CD14-positive monocyte (primary cell): ENCODE data around the gene LINC01488. TPM values are rescaled to one million over a fixed set of nuclear protein-coding genes. Genes with fewer than 3 reads are reported as not detected.

Experiments
- DNase-seq, 3 donors: peaks; one replicate each; pipeline ENCODE4 v3.0.0-alpha.2; 2011 to 2022
- H2AFZ ChIP-seq: 2 replicates; pipeline ENCODE4 v1.6.0; 2012; ENCODE audit warnings: mild to moderate bottlenecking, low read depth, low read length, inconsistent platforms; ENCODE audit not compliant: insufficient read depth, poor library complexity, severe bottlenecking
- H3K27ac ChIP-seq, 2 donors: 1 replicate in 1 of 2; 2 replicates in 1 of 2; pipeline ENCODE4 v1.5.1; 2012 to 2013; ENCODE audit warnings: low read length in 2 of 2, control low read depth in 1 of 2, inconsistent platforms in 1 of 2, low read depth in 1 of 2, mild to moderate bottlenecking in 1 of 2
- H3K27me3 ChIP-seq, 2 donors: one replicate each; pipeline versions ENCODE4 v1.6.0 to v1.6.1; 2011 to 2013; ENCODE audit warnings: low read length in 2 of 2; ENCODE audit not compliant: control insufficient read depth in 2 of 2, insufficient read depth in 2 of 2
- H3K36me3 ChIP-seq, 2 donors: replicated peaks in 1 of 2; 1 replicate in 1 of 2; 2 replicates in 1 of 2; pipeline versions ENCODE4 v1.5.1 to v1.6.1; 2012 to 2013; ENCODE audit warnings: low read length in 2 of 2, control low read depth in 1 of 2, inconsistent platforms in 1 of 2, mild to moderate bottlenecking in 1 of 2; ENCODE audit not compliant: insufficient read depth in 2 of 2, control insufficient read depth in 1 of 2
- H3K4me1 ChIP-seq, 2 donors: 1 replicate in 1 of 2; 2 replicates in 1 of 2; pipeline versions ENCODE4 v1.5.1 to v1.6.1; 2012 to 2013; ENCODE audit warnings: low read length in 2 of 2, control low read depth in 1 of 2, inconsistent platforms in 1 of 2, mild to moderate bottlenecking in 1 of 2, moderate library complexity in 1 of 2; ENCODE audit not compliant: insufficient read depth in 2 of 2, control insufficient read depth in 1 of 2
- H3K4me2 ChIP-seq: replicated peaks from 2 replicates; pipeline ENCODE3; 2012; ENCODE audit warnings: low read length, moderate library complexity, mild to moderate bottlenecking; ENCODE audit not compliant: poor library complexity, severe bottlenecking; ENCODE audit errors: extremely low read depth
- H3K4me3 ChIP-seq, 3 experiments: fragments of 200-600 bp in 1 of 3; sonication (generic) in 1 of 3; replicated peaks in 1 of 3; 1 replicate in 2 of 3; 2 replicates in 1 of 3; pipeline ENCODE4 v1.5.1; 2011 to 2013; ENCODE audit warnings: low read length in 3 of 3, mild to moderate bottlenecking in 3 of 3, control low read depth in 2 of 3, low read depth in 2 of 3, inconsistent platforms in 1 of 3, moderate library complexity in 1 of 3
- H3K79me2 ChIP-seq: 2 replicates; pipeline ENCODE4 v1.6.0; 2012; ENCODE audit warnings: mild to moderate bottlenecking, control low read depth, inconsistent platforms, low read length, moderate library complexity; ENCODE audit not compliant: insufficient read depth
- H3K9ac ChIP-seq: 2 replicates; pipeline ENCODE4 v1.6.0; 2017; ENCODE audit warnings: low read length, mild to moderate bottlenecking; ENCODE audit not compliant: insufficient read depth, poor library complexity, severe bottlenecking
- H3K9me3 ChIP-seq, 2 donors: replicated peaks in 1 of 2; 1 replicate in 1 of 2; 2 replicates in 1 of 2; pipeline versions ENCODE4 v1.5.1 to v1.6.1; 2012 to 2013; ENCODE audit warnings: low read length in 2 of 2, control low read depth in 1 of 2; ENCODE audit not compliant: control insufficient read depth in 1 of 2, insufficient read depth in 1 of 2
- H4K20me1 ChIP-seq: 2 replicates; pipeline ENCODE4 v1.6.0; 2012; ENCODE audit warnings: mild to moderate bottlenecking, low read length, control low read depth, moderate library complexity; ENCODE audit not compliant: insufficient read depth
- H3K27ac Mint-ChIP-seq, 7 donors: one replicate each; pipeline ENCODE4 v1.8.0; 2020; ENCODE audit warnings: mild to moderate bottlenecking in 7 of 7, mixed read lengths in 7 of 7, moderate library complexity in 6 of 7, inconsistent platforms in 2 of 7
- H3K27me3 Mint-ChIP-seq, 3 donors: one replicate each; pipeline ENCODE4 v1.8.0; 2021 to 2022; ENCODE audit warnings: low read depth in 3 of 3, mild to moderate bottlenecking in 3 of 3, mixed read lengths in 3 of 3, moderate library complexity in 3 of 3, inconsistent platforms in 1 of 3
- H3K36me3 Mint-ChIP-seq, 2 donors: one replicate each; pipeline ENCODE4 v1.8.0; 2020; ENCODE audit warnings: mixed read lengths in 2 of 2, inconsistent platforms in 1 of 2, mild to moderate bottlenecking in 1 of 2
- H3K4me1 Mint-ChIP-seq: one replicate; pipeline ENCODE4 v1.8.0; 2020; ENCODE audit warnings: mild to moderate bottlenecking, mixed read lengths
- H3K4me3 Mint-ChIP-seq, 2 donors: one replicate each; pipeline ENCODE4 v1.8.0; 2020; ENCODE audit warnings: mild to moderate bottlenecking in 2 of 2, mixed read lengths in 2 of 2, moderate library complexity in 1 of 2
- H3K9me3 Mint-ChIP-seq, 7 donors: one replicate each; pipeline ENCODE4 v1.8.0; 2020 to 2022; ENCODE audit warnings: mixed read lengths in 7 of 7, mild to moderate bottlenecking in 6 of 7, moderate library complexity in 6 of 7, inconsistent platforms in 2 of 7
- CTCF ChIP-seq: fragments of 200-600 bp; IDR thresholded peaks from one replicate; pipeline ENCODE4 v1.8.0; 2022; ENCODE audit warnings: antibody characterized with exemption, mild to moderate bottlenecking
- WGBS: methylation state at CpG from one replicate; pipeline ENCODE4 v1.1.5; 2013; ENCODE audit warnings: missing lambda C conversion rate; ENCODE audit not compliant: insufficient coverage; 5-methylcytosine and 5-hydroxymethylcytosine counted together
- intact Hi-C, 2 donors: fragments of 100-400 bp; cut with micrococcal nuclease; formaldehyde crosslinking; loops; one replicate each; pipeline versions ENCODE4 v1.15.0 to v1.15.1; 2023
- polyA plus RNA-seq, 3 donors: library from polyadenylated mRNA; depleted of rRNA in 1 of 3; unstranded in 2 of 3; stranded (reverse) in 1 of 3; fragments of 300-500 nt in 2 of 3; fragments of >200 nt in 1 of 3; fragmentation: Illumina TruSeq in 2 of 3; gene quantifications; 1 replicate in 2 of 3; 2 replicates in 1 of 3; pipeline ENCODE4 v1.2.3, GENCODE V29; 2012 to 2021

The LINC01488 gene
- polyA plus RNA-seq, 3 donors = not detected

GRCh38 chr11:69509381-69509780 is 27.9 kb downstream of the LINC01488 start:
- TF ChIP-seq CTCF = no peak
- no peaks in the 10 kb centered on the region for H3K36me3 ChIP-seq
- H3K9me3 ChIP-seq = peaks cover 0 to 2% of the 10 kb centered on the region in 2 donors
- no peaks in the 10 kb centered on the region for H3K27me3 ChIP-seq
- Mint-ChIP-seq H3K27ac (no peak overlapping the region), H3K4me3 (no peak overlapping the region), H3K36me3 (no peaks in the 10 kb centered on the region), H3K9me3 (peaks cover 0 to 15% (median 7%) of the 10 kb centered on the region in 7 donors), H3K4me1 (peaks cover 3% of the 10 kb centered on the region), H3K27me3 (peaks cover 4 to 7% (median 7%) of the 10 kb centered on the region in 3 donors)
- H4K20me1 ChIP-seq = no peaks in the 10 kb centered on the region
- H3K9ac ChIP-seq = no peak overlapping the region
- H2AFZ ChIP-seq = no peak overlapping the region
- no peaks in the 10 kb centered on the region for H3K79me2 ChIP-seq
- no peak for DNase-seq
- no peak overlapping the region for H3K4me3 ChIP-seq
- H3K4me2 ChIP-seq = no peak overlapping the region
- WGBS = 93% methylated on average over 7 of the region's 7 CpGs
- no peak overlapping the region for H3K27ac ChIP-seq
- intact Hi-C loops = no loop called here
- no peaks in the 10 kb centered on the region for H3K4me1 ChIP-seq

GRCh38 chr11:69509846-69510390 is 28.5 kb downstream of the LINC01488 start:
- Histone ChIP-seq H3K79me2 (no peaks in the 10 kb centered on the region), H3K9ac (no peak overlapping the region), H3K4me1 (no peaks in the 10 kb centered on the region), H3K36me3 (no peaks in the 10 kb centered on the region), H3K27ac (no peak overlapping the region), H3K4me2 (no peak overlapping the region), H4K20me1 (no peaks in the 10 kb centered on the region), H2AFZ (no peak overlapping the region), H3K9me3 (peaks cover 0 to 2% of the 10 kb centered on the region in 2 donors), H3K4me3 (no peak overlapping the region), H3K27me3 (no peaks in the 10 kb centered on the region)
- 96% methylated on average over 7 of the region's 10 CpGs for WGBS
- intact Hi-C loops = no loop called here
- Mint-ChIP-seq H3K27ac (no peak overlapping the region), H3K36me3 (no peaks in the 10 kb centered on the region), H3K4me1 (peaks cover 6% of the 10 kb centered on the region), H3K9me3 (peaks cover 0 to 15% (median 7%) of the 10 kb centered on the region in 7 donors), H3K4me3 (no peak overlapping the region), H3K27me3 (peaks cover 4 to 7% (median 7%) of the 10 kb centered on the region in 3 donors)
- TF ChIP-seq CTCF = no peak
- no peak for DNase-seq
